Measurements from ENCODE around the gene SEMA4C.

The SEMA4C gene, protein sequence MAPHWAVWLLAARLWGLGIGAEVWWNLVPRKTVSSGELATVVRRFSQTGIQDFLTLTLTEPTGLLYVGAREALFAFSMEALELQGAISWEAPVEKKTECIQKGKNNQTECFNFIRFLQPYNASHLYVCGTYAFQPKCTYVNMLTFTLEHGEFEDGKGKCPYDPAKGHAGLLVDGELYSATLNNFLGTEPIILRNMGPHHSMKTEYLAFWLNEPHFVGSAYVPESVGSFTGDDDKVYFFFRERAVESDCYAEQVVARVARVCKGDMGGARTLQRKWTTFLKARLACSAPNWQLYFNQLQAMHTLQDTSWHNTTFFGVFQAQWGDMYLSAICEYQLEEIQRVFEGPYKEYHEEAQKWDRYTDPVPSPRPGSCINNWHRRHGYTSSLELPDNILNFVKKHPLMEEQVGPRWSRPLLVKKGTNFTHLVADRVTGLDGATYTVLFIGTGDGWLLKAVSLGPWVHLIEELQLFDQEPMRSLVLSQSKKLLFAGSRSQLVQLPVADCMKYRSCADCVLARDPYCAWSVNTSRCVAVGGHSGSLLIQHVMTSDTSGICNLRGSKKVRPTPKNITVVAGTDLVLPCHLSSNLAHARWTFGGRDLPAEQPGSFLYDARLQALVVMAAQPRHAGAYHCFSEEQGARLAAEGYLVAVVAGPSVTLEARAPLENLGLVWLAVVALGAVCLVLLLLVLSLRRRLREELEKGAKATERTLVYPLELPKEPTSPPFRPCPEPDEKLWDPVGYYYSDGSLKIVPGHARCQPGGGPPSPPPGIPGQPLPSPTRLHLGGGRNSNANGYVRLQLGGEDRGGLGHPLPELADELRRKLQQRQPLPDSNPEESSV

DNA sequence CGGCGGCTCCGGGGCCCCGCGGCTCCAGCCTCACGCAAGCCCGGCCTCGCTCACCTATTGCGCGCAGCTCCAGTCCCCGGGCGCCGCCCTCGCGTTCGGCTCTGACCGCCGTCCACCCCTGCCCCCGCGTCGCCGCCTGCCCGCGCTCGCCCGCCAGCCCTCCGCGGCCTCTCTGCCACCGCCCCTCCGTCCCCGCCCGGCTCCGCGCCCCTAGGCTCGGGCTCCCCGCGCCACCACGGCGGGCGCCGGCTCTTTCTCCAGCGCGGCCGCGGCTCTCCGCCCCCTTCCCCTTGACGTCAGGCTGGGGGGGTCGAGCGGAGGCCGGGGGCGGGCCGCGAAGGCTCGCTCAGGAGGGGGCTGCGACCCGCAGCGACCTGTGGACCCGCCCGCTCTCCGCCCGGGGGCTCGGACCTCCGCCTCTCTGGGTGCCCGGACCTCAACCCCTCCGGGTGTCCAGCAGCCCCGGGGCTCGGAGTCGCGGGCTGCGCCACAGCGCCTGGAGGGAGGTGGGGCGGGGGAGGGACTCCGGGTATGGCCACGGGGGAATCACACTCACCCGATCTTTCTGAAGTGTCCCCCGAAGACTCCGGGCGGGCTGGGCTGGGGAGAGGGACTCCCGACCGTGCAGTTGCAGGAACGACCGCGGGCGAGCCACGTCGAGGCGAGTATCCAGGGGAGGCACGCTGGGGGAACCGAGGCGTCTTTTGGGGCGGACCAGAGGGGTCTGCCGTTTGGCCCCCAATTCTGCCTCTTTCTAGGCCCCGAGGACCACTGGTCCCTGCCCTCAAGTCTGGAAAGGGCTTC is at the start of gene SEMA4C:
Gene SEMA4C (minus strand): TSS at position 259 of the 804 bp plus-strand sequence. CDS start 2,194 bp downstream, outside the sequence.
- DNase-seq: peak; percentile 24 to 57

DNA sequence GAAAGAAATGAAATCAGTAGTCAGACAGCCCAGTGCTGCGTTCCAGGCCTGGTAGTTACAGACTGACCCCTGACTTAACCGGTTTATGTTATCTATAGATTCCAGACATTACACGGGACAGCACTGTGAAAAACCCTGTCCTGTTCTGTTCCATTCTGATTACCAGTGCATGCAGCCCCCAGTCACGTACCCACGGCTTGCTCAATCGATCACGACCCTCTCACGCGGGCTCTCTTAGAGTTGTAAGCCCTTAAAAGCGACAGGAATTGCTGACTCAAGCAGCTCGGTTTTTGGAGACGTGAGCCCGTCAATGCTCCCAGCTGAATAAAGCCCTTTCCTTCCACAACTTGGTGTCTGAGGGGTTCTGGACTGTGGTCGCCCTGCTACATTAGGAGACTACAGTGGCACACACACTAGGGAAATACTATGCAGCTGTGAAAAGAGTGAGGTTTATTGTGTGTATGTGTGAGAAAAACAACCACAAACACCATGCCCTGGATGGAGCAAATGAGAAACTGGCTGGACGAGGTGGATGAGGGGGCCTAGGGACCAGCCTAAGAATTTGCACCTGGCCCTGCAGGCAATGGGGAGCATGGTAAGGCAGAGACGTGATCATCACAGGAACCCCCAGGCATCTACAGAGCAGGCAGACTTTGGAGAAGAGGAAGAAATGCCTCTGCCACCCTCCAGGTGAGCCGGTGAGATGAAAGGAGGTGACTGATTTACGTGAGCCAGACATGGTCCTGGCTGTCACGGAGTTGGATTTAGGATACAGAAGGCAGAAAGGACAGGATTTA is 49.1 kb upstream of the SEMA4C start:
- DNase-seq: no peak

DNA sequence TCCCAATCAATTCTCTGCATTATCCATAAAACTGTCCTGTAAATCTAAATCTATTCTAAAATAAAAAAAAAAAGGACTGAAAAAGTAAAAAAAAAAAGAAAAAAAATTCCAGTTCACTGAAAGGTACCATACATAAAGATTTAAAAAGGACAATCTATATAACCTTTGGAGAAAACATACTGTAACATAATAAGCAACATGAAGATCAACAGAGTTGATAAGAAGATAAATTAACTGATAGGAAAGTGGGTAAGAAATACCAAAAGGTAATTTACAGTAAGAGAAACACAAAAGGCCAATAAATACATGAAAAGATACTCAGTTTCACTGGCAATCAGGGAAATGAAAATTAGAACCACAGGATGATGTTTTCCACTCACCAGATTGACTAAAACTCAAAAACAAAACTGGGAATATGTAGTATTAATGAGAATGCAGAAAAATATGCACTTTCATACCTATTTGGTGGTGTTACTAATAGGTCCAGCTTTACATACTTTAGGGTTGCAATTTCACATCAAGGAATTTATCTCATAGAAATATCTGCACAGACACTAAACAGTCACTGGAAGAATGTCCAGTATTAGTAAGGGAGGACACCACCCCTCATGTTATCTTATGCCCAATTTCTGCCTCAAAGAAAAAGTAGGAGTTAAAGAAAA is 48.3 kb upstream of the SEMA4C start:
- no peak for DNase-seq

DNA sequence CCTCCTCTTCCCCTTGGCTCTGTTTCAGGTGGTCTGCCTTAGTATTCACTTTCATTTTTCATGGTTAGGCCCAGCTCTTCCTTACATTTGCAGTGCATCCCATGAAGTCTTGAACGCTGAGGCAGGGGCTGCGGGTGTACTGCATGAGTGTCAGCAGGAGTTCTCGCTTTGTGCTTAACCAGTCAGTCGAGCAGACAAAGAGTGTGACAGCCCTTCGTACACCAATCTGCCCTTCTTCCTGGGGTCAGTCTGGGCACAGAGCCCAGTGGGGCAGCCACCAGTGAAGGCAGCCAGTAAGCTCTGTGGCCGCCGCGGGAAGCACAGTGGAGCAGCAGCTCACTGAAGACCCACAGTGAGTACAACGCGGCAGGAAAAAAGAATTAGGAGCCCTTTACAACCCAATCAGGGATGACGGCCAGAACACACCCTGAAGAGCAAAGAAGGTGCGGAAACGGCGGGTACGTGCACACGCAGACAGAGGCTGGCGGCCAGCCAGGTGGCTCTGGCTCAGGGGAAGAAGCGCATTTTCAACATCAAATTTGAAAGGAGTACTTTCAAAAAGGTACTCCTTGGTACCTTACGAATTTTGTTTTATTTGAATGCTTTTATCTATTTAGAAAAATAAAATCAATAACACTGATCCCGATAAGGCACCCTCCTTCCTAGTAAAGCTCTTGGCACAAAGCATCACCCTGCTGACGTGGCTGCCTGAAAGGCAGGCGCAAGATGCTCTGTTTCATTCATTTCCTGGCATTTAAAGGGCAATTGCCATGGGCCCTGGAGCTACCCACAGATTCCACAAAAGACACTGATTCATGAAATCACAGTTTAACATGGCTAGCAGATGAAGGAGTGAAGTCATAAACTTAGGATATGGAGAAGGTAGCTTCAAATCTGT is 47.0 kb upstream of the SEMA4C start:
- DNase-seq: no peak

DNA sequence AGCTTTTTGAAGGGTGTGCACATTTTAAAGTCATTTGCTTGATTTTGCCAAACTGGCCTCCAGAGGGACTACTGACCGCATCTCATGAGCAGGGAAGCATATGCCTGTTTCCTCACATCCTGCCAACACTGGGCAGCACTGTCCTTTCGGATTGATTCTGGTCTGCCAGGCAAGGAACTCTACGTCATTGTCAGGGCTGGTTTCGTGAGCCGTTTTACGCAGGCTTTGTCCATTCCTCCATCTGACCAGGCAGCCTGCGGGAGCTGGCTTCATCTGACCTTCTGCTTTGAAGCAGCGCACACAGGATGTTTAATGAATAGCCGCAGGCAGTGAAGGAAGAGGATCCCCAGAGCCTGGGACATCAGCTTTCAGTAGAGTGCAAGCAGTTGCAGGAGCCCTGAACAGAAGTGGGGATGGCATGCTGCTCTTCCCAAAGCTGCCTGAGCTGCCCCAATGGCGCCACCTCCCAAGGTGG is 46.3 kb upstream of the SEMA4C start:
- no peak for DNase-seq

DNA sequence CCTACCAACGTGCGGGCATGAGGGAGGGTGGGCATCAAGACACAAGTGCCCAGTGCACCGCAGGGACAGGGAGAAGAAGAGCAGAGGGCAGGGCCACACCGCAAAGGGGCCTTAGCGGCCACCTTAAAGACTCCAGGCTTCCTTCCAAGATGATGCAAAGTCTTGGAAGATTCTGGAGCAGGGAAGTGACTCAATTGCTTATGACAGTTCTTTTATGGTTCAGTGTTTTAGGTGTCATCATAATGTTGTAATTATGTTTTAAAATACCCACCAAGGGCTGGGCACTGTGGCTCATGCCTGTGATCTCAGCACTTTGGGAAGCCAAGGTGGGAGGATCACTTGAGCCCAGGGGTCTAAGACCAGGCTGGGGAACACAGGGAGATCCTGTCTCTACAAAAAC is 44.5 kb upstream of the SEMA4C start:
- DNase-seq: no peak

DNA sequence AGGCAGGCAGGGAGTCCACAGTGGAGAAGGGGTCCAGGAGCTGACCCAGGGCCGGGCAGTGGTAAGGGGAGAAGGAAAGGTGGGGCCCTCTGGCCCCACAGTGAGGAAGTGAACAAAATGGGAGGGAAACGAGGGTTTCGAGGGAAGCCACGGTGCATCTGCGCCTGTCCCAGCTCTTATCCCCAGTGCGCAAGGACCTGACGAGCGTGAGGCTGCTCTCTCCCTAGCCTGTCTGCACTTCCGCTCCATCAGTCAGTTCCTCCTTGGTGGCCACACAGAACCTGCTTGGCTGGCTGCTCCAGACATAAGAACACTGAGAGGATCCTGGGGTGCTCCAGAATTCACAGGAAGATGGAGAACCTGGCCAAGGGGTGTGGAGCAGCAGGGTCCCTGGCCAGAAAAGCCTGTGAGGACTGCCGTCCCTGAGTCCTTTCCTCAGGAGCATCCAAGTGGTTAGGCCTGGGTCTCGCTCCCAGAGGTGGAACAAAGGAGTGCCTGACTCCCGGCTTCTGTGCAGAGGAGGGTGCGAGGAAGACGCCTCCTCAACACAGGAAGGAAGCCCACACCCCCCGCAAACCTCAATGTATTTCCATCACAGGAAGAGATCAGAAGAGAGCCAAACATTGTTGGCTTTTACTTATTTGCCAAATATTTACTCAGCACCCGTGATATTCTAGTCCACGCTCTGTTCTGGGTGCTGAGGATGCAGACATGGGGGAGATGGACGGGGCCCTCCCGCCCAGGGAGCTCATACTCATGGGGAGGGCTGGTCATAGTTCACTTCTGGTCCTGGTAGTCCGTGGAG is 43.7 kb upstream of the SEMA4C start:
- DNase-seq: no peak

DNA sequence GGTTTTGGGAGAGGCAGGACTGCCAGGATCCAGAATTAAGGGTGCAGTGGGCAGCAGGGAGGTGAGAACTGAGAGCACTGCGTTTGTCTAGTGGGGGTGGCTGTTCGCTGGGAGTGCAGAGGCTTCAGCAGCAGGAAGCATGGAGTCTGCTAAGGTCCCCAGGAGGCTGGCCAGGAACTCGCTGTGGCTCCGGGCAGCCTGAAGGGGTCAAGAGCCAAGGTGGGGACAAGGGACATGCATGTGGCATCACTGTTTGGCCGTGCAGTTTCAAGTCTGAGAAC is 43.2 kb upstream of the SEMA4C start:
- DNase-seq: no peak

DNA sequence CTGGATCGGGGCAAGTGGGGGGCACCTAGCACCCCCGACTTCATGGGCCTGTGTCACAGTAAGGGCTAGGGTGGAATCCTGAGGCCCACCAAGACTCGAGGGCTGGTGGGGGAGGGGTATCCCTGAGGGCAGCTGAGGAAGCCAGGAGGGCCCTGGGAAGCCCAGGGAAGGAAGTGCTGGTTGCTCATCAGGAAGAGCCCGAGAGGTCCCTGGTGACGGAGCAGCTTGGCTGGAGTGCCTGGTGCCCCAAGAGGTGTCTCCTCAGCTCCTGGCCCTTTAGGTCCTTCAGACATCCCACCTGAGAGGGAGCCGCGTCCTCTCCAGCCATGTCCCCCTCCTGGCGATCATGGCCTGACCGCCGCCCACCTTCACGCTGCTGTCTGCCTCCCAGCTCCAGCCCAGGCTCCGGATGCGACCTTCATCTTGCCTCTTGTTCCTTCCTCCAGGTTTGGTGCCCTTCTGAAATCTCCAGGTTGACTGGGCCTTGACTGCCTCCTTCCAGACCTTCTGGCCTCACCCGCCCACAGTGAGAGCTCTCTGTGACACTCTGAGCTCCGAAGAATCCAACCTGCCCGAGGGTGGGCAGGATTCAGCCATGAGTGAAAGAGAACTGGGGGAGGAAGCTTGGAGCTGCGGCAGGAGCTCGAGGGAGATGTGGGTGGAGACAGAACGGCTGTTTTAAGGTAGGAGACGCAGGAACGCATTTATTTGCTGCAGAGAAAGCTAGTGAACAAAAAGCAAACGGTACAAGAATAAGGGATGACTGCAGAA is 42.7 kb upstream of the SEMA4C start:
- DNase-seq: no peak

DNA sequence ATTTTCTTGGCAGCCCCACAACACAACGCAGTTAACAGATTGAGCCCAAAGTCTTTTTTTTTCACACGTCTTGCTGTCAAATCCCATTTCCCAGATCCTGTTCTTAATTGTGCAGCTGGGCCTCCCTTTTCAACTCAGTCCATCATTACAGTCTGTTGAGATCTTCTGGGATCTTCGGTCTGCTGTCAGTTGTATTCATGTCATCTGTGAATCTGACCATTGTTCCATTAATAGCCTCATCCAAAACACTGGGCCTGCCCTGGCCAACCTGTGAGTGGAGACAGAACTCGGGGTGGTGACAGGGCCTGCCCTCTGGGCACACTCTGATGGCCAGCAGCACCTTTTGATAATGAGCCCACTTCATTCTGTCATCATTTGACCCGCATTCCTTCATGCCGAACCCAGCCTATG is 39.7 kb upstream of the SEMA4C start:
- no peak for DNase-seq

DNA sequence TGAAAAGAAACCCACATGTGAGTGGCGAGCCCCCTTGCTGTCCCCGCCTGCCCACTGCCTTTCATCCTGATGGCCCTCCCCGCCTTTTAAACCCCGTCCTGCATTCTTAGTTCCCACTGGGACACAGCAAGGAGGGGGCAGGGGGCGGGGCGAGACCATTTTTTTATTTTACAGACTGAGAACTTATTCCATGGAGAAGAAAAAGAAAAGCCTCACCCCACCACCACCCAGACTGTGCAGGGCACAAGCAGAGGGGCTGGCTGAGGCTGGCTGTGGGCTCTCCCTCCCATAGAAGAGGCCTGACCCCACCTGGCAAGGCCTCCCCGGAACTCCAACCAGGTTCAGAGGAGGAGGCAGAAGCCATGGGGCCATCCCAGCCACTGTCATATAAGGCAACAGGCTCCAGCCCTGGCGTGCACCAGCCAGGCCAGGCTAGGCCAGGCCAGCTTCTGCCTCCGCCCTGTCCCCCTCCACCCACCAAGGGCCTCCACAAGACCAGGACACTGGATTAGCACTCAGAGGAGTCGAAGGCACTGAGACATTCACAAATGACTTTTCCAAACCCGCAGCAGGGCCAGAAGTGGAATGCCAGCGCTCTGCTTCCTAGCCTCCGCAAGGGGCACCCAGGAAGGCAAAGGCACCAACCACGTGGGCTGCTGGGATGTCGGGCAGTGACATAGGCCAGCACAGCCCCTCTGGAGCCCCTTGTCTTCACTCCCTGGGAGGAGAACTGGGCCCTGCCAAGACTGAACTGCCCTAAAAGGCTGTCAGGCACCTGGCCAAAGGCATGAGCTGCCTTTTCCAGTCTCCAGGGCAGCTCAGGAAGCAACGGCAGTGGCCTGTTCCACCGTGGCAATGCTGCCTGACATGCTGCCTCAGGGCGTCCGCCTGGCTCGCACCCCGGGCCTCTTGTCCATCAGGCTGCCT is 37.5 kb upstream of the SEMA4C start:
- no peak for DNase-seq

DNA sequence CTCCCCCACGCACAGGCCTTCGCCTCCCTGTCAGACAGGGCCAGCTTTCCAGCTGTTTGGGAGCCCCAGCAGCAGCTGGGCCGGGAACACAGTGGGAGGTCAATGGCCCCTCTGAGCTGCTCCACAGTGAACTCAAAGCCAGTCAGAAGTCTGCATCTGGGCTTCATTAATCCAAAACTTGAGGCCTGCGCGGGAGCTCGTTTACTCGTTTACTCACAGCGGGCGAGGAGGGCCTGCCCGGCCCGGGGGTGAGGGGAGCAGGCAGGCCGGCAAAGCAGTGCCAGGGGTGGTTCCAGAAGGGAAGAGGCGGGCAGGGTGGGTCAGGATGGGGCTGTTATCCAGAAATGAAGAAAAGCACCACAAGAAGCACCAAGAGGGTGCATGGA is 36.8 kb upstream of the SEMA4C start:
- no peak for DNase-seq

DNA sequence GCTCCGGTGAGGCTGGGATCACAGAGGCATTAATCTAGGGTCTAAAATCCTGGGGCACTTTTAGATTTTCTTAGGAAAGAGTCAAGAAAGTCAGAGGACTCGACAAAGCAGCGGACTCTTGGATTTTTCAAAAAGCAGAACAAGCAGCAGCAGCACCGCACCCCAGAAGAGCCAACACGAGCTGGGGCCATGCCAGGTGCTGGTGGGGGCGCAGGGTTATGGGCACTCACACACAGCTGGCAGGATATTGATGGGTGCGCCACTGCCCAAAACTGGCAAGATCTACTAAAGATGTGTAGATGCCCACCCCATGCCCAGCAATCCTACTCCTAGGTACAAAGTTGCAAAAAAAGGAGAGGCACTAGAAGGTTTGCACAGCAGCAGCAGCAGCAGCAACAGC is 33.9 kb upstream of the SEMA4C start:
- DNase-seq: no peak

DNA sequence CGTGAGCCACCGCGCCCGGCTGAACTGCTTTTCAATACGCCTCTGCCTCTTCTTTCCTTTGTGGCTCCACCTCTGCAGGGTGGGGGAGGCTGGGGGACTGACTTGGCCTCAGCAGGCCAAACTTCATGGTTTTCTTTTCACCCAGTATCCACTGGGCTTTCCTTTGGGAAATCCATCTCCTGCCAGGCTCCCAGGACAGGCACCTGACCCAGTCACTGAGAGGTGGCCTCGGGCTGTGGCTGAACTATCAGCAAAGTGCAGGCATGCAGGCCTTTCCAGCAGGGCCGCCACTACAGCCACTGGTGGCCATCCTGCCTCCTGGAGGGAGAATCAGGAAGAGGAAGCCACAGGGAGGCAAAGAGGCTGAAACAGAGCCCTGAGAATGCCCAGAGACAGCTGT is 33.4 kb upstream of the SEMA4C start:
- DNase-seq: no peak

DNA sequence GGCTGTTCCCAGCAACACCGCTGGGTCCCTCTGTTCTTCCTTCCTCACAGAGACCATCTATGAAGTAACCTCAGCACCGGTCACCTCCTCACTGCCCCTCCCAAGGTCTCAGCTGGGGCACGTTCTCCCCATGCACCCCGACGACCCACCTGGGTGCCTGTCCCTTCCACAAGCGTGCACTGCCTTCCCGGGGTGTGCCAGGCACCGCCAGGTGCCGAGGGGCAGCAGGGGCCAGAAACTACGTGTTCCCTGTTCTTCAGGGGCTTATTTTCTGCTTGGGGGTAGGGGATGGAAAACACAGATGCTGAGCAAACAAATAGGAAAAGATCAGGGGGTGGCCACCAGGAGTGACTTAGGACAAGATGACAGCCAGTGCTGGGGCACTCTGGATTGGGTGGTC is 30.4 kb upstream of the SEMA4C start:
- no peak for DNase-seq

DNA sequence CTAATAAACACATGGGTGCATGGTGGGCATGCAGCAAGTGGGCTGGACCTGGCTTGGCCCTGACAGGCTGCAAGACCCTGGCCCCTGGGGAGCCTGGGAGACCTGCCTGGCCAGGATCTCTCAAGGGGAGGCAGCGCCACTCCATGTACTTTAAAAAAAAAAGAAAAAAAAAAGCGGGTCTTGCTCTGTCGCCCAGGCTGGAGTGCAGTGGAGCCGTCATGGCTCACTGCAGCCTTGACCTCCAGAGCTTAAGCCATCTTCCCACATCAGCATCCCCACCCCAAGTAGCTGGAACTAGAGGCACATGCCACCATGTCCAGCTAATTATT is 29.5 kb upstream of the SEMA4C start:
- no peak for DNase-seq

DNA sequence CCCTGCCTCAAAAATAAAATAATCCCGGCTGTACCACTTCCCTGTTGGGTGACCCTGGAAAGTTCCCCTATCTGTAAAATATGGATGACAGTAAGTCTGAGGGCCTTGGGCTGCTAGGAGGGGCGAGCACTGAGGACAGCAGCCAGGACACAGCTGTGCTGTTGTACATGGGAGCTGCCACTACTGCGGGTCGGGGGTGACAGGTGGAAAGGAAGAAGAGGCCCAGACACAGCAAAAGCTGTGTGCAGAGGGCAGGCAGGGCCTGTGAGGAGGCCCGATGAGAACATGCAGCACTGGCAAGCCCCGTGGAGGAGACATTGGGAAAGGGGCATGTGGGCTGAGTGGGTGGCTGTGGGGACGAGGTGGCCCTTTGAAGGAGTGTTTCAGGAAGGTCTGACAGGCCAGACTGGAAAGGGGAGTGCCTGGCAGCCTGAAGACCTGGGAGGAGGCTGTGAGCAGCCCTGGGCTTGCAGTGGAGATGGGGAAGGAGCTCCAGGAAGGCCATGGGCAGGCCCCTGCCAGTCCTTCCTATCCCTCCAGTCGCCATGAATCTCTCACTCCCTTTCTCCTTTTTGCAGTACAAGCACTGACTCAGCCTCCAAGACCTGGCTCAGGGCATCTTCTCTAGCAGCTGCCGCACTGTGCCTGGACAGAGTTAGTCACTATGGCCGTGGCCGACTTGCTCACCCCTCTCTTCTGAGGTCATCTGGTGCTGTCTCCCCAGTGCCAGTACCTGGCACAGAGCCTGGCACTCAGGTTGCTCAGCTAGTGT is 28.9 kb upstream of the SEMA4C start:
- DNase-seq: no peak

DNA sequence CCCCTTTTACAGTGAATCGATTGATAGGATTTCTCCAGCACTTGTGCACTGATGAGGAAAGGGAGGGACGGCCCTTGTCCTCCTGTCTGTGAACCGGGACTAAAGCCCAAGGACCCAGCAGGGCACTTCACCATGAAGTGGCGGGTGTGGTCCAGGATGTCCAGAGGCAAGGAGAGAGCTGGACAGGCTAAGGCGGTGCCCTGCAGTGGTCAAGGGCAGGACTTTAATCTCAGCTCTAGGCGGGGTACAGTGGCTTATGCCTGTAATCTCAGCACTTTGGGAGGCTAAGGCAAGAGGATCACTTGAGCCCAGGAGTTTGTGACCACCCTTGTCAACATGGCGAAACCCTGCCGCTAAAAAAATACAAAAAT is 28.2 kb upstream of the SEMA4C start:
- no peak for DNase-seq

All from NCI-H1930 (cell line).